Measurements from ENCODE around the gene ERCC6L.

DNA sequence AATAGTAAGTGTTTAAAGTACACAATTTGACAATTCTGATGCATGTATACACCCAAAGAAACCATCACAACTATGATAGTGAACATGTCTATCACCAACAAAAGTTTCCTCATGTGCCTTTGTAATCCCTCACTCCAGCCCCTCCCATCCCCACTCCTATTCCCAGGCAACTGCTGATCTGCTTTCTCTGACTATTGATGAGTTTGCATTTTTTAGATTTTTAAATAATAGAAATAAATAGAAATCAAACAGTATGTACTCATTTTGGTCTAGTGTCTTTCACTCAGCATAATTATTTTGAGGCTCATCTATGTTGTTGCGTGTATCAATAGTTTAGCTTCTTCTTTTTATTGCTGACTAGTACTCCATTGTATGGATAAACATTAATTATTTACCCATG lies 43.5 kb upstream of the ERCC6L start:
- TF ChIP-seq, protein P1, sequence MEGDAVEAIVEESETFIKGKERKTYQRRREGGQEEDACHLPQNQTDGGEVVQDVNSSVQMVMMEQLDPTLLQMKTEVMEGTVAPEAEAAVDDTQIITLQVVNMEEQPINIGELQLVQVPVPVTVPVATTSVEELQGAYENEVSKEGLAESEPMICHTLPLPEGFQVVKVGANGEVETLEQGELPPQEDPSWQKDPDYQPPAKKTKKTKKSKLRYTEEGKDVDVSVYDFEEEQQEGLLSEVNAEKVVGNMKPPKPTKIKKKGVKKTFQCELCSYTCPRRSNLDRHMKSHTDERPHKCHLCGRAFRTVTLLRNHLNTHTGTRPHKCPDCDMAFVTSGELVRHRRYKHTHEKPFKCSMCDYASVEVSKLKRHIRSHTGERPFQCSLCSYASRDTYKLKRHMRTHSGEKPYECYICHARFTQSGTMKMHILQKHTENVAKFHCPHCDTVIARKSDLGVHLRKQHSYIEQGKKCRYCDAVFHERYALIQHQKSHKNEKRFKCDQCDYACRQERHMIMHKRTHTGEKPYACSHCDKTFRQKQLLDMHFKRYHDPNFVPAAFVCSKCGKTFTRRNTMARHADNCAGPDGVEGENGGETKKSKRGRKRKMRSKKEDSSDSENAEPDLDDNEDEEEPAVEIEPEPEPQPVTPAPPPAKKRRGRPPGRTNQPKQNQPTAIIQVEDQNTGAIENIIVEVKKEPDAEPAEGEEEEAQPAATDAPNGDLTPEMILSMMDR (IDR thresholded peaks at IDR 0.05): no peak
- TF ChIP-seq POLR2A (IDR thresholded peaks at IDR 0.05): no peak
